ENCODE measurements around the gene TMEM72. TPM values are rescaled to one million over a fixed set of nuclear protein-coding genes. Genes with fewer than 3 reads are reported as not detected.
A peak's percentile ranks its signal among the peaks of the same experiment; 100 is the strongest.
"Not testable (repeated sequence)": the region's sequence is repeated elsewhere in the genome, so short reads cannot be mapped to it uniquely, and the experiment has no call there.

TMEM72 gene
- total RNA-seq (not detected), total RNA-seq (0 reads per million in 2 donors)

GRCh38 chr10:44911081-44911540, at the start of gene TMEM72:
TMEM72 (plus strand) TSS chr10:44911337; CDS start chr10:44911513, 176 bp downstream.
- H3K27ac Mint-ChIP-seq: no peak within 1 kb of the TSS
- no peak within 1 kb of the TSS for H3K4me3 Mint-ChIP-seq
- ATAC-seq (no peak), DNase-seq (no peak)
- no peaks in the 10 kb centered on the region for H3K36me3 Mint-ChIP-seq (ENCODE audit: low read depth)
- no peaks in the 10 kb centered on the region for H3K9me3 ChIP-seq (ENCODE audit: control insufficient read depth, low read length, poor library complexity, severe bottlenecking)
- peaks cover 7% of the 10 kb centered on the region for H3K4me1 Mint-ChIP-seq
- H3K27me3 Mint-ChIP-seq: peaks cover 25% of the 10 kb centered on the region

DNA sequence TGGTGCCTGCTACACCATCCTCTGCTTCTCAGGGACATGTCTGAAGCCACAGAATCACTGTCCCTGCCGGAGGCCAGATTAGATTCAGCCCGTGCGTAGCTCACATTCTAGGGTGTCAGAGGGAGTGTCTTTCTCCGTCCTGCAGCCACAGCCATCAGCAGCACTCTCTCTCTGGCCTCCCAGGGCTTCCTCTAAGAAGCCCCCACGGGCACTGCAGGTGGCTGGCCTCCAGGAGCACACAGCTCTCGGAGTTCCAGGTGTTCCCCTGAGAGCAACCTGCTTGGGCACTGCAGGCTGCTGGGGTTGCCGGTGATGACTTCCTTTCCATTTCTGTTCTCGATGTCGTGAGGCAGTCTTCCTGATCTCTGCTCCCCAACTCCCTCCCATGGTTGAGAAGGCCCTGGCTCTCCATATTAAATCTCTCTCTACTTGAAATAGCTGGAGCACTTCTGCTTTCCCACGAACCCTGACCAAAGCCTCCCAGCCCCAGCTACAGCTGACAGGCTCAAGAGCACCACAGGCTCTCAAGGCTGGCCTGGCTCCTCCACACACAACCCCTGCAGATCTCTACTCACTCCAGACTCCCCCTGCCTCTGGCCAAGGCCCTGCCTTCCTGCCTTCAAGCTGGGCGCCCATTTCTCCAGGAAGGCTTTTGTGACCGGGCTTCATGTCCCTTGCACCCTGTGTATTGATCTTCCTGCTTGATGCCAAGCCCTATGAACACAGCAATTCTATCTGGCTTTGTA, 49.0 kb upstream of the TMEM72 start:
- ATAC-seq (no peak), DNase-seq (no peak)
- Mint-ChIP-seq H3K4me3 (no peak overlapping the region), H3K27me3 (peaks cover 55% of the 10 kb centered on the region), H3K4me1 (peaks cover 18% of the 10 kb centered on the region), H3K27ac (no peak overlapping the region), H3K36me3 (ENCODE audit: low read depth) (peaks cover 9% of the 10 kb centered on the region)
- H3K9me3 ChIP-seq (ENCODE audit: control insufficient read depth, low read length, poor library complexity, severe bottlenecking): no peaks in the 10 kb centered on the region

DNA sequence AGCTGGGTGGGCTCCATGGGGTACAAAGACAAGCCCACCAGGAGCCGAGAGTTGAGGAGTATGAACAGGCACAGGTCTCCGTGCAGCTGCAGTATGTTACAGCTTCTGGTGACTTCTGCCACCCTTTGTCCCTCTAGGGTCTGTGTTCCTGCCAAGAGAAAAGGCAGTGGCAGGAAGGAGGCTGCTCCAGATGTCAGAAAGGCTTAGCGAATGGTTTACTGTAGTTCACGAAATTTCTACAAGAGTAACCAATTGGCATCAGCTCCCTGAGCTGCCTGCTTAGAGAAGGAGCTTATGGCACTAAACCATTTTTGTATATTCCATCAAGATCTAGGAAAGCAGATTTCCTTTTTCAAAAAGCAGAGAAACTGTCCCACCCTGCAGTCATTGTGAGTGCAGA, 48.2 kb upstream of the TMEM72 start:
- H3K4me3 Mint-ChIP-seq: peak overlapping the region; percentile 36
- peaks cover 9% of the 10 kb centered on the region for H3K36me3 Mint-ChIP-seq (ENCODE audit: low read depth)
- peaks cover 18% of the 10 kb centered on the region for H3K4me1 Mint-ChIP-seq
- no peak overlapping the region for H3K27ac Mint-ChIP-seq
- peaks cover 61% of the 10 kb centered on the region for H3K27me3 Mint-ChIP-seq
- no peaks in the 10 kb centered on the region for H3K9me3 ChIP-seq (ENCODE audit: control insufficient read depth, low read length, poor library complexity, severe bottlenecking)
- no peak for DNase-seq
- no peak for ATAC-seq

DNA sequence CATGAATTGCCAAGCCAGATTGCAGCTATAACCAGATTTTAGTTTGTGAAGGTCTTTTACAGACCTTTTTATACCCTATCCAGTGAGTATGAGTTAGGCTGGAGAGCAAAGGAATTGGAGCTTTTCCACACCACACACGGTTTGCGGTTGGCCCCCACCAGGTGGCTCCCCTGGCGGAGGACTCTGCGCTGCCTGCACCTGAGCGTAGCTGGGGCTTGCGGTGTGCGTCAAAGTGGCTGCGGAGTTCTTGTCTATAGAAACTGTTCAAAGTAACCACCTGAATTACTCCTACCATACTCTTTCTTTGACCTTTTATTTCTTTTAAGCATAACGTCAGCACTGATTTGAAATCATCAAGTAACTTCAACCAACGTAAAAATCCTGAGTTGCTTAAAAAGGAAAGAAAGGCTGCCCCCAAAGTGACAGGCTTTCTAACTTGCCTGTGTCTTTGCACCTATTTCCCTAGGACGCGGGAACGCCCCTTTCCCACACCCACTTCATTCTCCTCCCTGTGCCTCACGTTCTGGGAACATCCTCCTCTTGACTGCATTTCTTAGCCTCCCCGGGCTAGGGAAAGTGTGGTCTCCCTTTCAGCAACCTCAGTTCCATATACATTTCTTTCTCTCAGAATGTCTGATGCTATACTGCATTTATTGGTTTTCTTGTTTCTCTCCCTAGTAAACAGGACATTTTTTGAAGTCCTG, 47.6 kb upstream of the TMEM72 start:
- no peaks in the 10 kb centered on the region for H3K9me3 ChIP-seq (ENCODE audit: control insufficient read depth, low read length, poor library complexity, severe bottlenecking)
- ATAC-seq (peak; percentile 50), DNase-seq (no peak)
- Mint-ChIP-seq H3K27me3 (peaks cover 64% of the 10 kb centered on the region), H3K27ac (no peak overlapping the region), H3K4me1 (peaks cover 18% of the 10 kb centered on the region), H3K4me3 (peak overlapping the region; percentile 56), H3K36me3 (ENCODE audit: low read depth) (peaks cover 9% of the 10 kb centered on the region)

DNA sequence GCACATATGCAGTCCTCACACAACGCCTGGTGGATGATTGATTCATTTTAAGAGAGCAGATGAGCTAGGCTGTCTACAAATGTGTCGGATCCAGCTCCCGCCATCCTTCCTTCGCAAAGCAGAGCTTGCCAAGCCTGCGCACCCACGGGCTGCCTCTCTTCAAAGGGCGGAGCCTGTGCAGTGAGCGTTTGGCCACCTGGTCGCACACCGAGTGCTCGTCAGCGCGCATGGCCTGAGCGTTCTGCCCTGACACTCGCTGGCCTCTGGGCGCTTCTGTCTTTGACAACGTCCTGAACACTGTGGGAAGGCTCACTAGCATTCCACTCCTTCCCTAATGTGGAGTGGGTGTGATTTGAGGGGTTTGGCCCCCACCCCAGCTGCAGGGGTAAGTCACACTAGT, 47.1 kb upstream of the TMEM72 start:
- no peak for DNase-seq
- Mint-ChIP-seq H3K27ac (no peak overlapping the region), H3K27me3 (peaks cover 70% of the 10 kb centered on the region), H3K36me3 (ENCODE audit: low read depth) (peaks cover 10% of the 10 kb centered on the region), H3K4me3 (peak overlapping the region; percentile 56), H3K4me1 (peaks cover 18% of the 10 kb centered on the region)
- H3K9me3 ChIP-seq (ENCODE audit: control insufficient read depth, low read length, poor library complexity, severe bottlenecking): no peaks in the 10 kb centered on the region
- ATAC-seq: no peak

- H3K27me3 Mint-ChIP-seq: peaks cover 77% of the 10 kb centered on the region
- DNase-seq (peak; percentile 59 to 77 (median 73)), ATAC-seq (peak; percentile 91)
- H3K27ac Mint-ChIP-seq: no peak overlapping the region
- H3K9me3 ChIP-seq (ENCODE audit: control insufficient read depth, low read length, poor library complexity, severe bottlenecking): no peaks in the 10 kb centered on the region
- H3K4me3 Mint-ChIP-seq: peak overlapping the region; percentile 88
- H3K36me3 Mint-ChIP-seq (ENCODE audit: low read depth): peaks cover 12% of the 10 kb centered on the region
- peaks cover 18% of the 10 kb centered on the region for H3K4me1 Mint-ChIP-seq
These were observed 46.4 kb upstream of the TMEM72 start for GRCh38 chr10:44864637-44865288.

DNA sequence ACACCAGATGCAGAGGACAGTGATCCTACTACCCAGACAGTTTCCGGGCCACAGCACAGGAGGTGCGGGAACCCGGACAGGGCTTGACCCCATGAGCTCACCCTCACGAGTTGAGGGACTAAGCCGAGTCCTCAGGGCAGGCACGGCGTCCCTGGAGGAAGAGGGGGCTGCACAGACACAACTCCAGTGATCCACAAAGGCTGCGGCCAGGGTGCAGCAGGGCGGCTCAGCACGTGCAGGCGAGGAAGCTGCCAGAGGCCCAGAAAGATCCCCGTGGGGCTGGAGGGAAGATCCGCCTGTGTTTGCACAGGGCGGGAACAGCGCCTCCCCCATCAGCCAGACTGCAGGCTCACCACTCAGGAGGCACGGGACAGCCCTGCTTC, 45.9 kb upstream of the TMEM72 start:
- Mint-ChIP-seq H3K27me3 (peaks cover 81% of the 10 kb centered on the region), H3K4me3 (peak overlapping the region; percentile 88), H3K27ac (no peak overlapping the region), H3K4me1 (peaks cover 18% of the 10 kb centered on the region), H3K36me3 (ENCODE audit: low read depth) (peaks cover 14% of the 10 kb centered on the region)
- no peaks in the 10 kb centered on the region for H3K9me3 ChIP-seq (ENCODE audit: control insufficient read depth, low read length, poor library complexity, severe bottlenecking)
- no peak for ATAC-seq
- no peak for DNase-seq

- Mint-ChIP-seq H3K4me1 (peaks cover 18% of the 10 kb centered on the region), H3K36me3 (ENCODE audit: low read depth) (peaks cover 14% of the 10 kb centered on the region), H3K4me3 (peak overlapping the region; percentile 59), H3K27me3 (peaks cover 82% of the 10 kb centered on the region)
- H3K27ac Mint-ChIP-seq; H3K9me3 ChIP-seq (ENCODE audit: control insufficient read depth, low read length, poor library complexity, severe bottlenecking); DNase-seq; ATAC-seq: not testable (repeated sequence)
These were observed 44.8 kb upstream of the TMEM72 start for GRCh38 chr10:44866367-44866766.

GRCh38 chr10:44870031-44870430, 41.1 kb upstream of the TMEM72 start:
- Mint-ChIP-seq H3K27me3 (peaks cover 57% of the 10 kb centered on the region), H3K4me3 (no peak overlapping the region), H3K36me3 (ENCODE audit: low read depth) (peaks cover 10% of the 10 kb centered on the region), H3K27ac (no peak overlapping the region), H3K4me1 (peaks cover 3% of the 10 kb centered on the region)
- ATAC-seq (no peak), DNase-seq (no peak)
- no peaks in the 10 kb centered on the region for H3K9me3 ChIP-seq (ENCODE audit: control insufficient read depth, low read length, poor library complexity, severe bottlenecking)

GRCh38 chr10:44873160-44873559, 38.0 kb upstream of the TMEM72 start:
- ATAC-seq: no peak
- H3K9me3 ChIP-seq (ENCODE audit: control insufficient read depth, low read length, poor library complexity, severe bottlenecking): no peaks in the 10 kb centered on the region
- DNase-seq: no peak
- Mint-ChIP-seq H3K4me1 (no peaks in the 10 kb centered on the region), H3K27me3 (peaks cover 31% of the 10 kb centered on the region), H3K27ac (no peak overlapping the region), H3K4me3 (no peak overlapping the region), H3K36me3 (ENCODE audit: low read depth) (peaks cover 5% of the 10 kb centered on the region)

DNA sequence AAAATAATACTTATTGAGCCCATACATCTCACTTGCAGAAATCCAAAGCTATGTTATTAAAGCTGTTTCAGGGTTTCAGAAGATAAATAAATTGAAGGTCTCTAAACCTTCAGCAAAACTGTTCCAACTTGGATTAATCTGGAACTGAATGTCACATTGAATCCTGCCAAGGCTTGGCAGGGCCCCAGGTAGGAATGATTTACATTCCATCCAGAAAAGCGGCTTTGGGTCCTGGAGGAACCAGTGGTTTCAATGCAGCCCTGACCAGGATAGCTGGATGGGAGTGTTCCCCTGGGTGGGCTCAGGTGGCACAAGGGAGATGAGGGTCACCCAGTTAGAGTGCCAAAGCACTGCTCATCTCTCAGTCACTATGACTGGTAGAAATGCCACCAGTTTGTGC, 37.0 kb upstream of the TMEM72 start:
- H3K4me1 Mint-ChIP-seq: peaks cover 6% of the 10 kb centered on the region
- no peaks in the 10 kb centered on the region for H3K9me3 ChIP-seq (ENCODE audit: control insufficient read depth, low read length, poor library complexity, severe bottlenecking)
- H3K27ac Mint-ChIP-seq: no peak overlapping the region
- peaks cover 3% of the 10 kb centered on the region for H3K36me3 Mint-ChIP-seq (ENCODE audit: low read depth)
- ATAC-seq (no peak), DNase-seq (no peak)
- no peak overlapping the region for H3K4me3 Mint-ChIP-seq
- peaks cover 26% of the 10 kb centered on the region for H3K27me3 Mint-ChIP-seq

DNA sequence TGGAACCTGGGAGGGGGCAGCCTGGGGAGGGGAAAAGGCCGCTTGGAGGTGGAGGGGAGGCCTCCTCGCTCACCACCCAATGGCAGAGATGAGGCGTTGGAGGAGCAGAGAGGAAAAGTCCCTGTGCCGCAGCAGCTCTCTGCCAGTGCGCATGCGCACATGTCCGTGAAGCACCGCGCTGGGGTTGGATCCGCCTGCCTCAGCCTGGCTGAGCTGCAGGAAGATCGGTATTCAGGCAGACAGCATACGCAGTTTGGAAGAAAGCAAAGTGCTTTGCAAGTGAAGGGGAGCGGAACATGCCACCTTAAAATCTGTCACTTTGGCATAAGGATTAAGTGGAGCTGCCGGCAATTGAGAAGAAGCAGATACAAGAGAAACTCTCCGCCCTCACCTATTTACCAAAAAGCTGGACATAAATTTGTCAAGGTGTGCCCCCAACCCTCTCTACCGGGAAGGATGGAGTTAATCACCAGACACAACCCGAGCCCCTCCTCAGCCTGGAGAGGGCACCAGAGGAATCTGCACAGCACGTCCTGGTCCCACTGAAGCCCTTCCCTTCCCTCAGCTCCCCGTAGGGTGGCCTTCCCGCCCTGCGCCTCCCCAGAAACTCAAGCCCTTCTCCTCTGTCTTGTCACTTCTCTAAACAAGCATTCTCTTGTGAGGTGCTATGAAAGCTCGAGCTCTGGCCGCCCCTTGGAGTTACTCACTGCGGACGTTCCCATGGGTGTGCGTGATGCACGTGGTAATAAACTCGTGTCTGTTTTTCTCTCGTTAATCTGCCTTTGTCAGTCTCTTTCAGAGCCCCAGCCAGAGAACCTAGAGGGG, 32.2 kb upstream of the TMEM72 start:
- Mint-ChIP-seq H3K36me3 (ENCODE audit: low read depth) (peaks cover 4% of the 10 kb centered on the region), H3K4me1 (peaks cover 13% of the 10 kb centered on the region), H3K27ac (peak overlapping the region; percentile 77), H3K4me3 (peak overlapping the region; percentile 89), H3K27me3 (peaks cover 51% of the 10 kb centered on the region)
- peak; percentile 90 for ATAC-seq
- H3K9me3 ChIP-seq (ENCODE audit: control insufficient read depth, low read length, poor library complexity, severe bottlenecking): no peaks in the 10 kb centered on the region
- peak; percentile 47 to 59 (median 59) for DNase-seq

Data from T-helper 17 cell (primary cell).